Transverse colon (tissue), 3 donors: ENCODE results near the gene ZNF581.

ENCODE experiments used
- EP300 ChIP-seq: sonication (generic); formaldehyde crosslinking; IDR thresholded peaks from one replicate; pipeline ENCODE4 v1.6.1; 2017; ENCODE audit warnings: antibody characterized with exemption, low read depth
- POLR2A ChIP-seq: fragments of 450-650 bp; IDR thresholded peaks from one replicate; pipeline ENCODE4 v1.6.1; 2016; ENCODE audit warnings: antibody characterized with exemption, mild to moderate bottlenecking, moderate library complexity
- TF ChIP-seq, protein P1 (sequence below), 5 experiments: fragments of 200-600 bp in 3 of 5; fragments of 450-650 bp in 2 of 5; sonication (generic) in 3 of 5; IDR thresholded peaks; 1 replicate in 2 of 5; 2 replicates in 3 of 5; pipeline ENCODE4 v1.5.1; 2016 to 2017; ENCODE audit warnings: antibody characterized with exemption in 5 of 5, inconsistent platforms in 3 of 5, mild to moderate bottlenecking in 2 of 5, moderate library complexity in 1 of 5

GRCh38 chr19:55635334-55635717 is 8.1 kb upstream of the ZNF581 start:
- no peak for TF ChIP-seq POLR2A
- TF ChIP-seq, protein P1, sequence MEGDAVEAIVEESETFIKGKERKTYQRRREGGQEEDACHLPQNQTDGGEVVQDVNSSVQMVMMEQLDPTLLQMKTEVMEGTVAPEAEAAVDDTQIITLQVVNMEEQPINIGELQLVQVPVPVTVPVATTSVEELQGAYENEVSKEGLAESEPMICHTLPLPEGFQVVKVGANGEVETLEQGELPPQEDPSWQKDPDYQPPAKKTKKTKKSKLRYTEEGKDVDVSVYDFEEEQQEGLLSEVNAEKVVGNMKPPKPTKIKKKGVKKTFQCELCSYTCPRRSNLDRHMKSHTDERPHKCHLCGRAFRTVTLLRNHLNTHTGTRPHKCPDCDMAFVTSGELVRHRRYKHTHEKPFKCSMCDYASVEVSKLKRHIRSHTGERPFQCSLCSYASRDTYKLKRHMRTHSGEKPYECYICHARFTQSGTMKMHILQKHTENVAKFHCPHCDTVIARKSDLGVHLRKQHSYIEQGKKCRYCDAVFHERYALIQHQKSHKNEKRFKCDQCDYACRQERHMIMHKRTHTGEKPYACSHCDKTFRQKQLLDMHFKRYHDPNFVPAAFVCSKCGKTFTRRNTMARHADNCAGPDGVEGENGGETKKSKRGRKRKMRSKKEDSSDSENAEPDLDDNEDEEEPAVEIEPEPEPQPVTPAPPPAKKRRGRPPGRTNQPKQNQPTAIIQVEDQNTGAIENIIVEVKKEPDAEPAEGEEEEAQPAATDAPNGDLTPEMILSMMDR (IDR thresholded peaks at IDR 0.05) = no peak
- TF ChIP-seq EP300 = no peak
